GM18526 (cell line): ENCODE data around the gene RAB13.

Experiments
- POLR2A ChIP-seq: IDR thresholded peaks from 3 replicates; pipeline ENCODE4 v1.6.1; 2011; ENCODE audit not compliant: insufficient read length; ENCODE audit errors: extremely low read depth

The RAB13 gene

GRCh38 chr1:153962088-153963029 is 23.8 kb downstream of the RAB13 start:
- no peak for TF ChIP-seq POLR2A

GRCh38 chr1:153961421-153961820 is 24.7 kb downstream of the RAB13 start:
- TF ChIP-seq POLR2A = no peak

DNA sequence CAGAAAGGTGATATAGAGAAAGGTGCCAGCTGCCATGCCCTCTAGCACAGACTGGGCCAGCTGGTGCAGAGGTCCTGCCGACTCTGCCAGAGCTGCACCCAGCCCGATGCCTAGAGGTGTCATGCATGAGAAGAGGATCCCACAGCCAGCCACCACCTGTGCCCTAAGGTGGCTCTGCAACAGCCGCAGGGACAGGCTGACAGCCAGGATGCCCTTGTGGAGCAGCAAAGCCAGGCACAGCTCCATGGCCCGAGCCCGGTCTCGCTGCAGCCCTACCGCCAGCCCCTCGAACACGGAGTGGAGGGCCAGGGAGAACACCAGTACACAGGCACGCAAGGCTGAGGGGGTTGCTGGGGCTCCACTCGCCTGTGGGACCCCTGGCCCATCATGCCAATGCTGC is 25.9 kb downstream of the RAB13 start:
- TF ChIP-seq POLR2A = no peak

- no peak for TF ChIP-seq POLR2A
Observed at GRCh38 chr1:153959454-153959853, 26.7 kb downstream of the RAB13 start.

- no peak for TF ChIP-seq POLR2A
Observed at GRCh38 chr1:153958961-153959260, 27.2 kb downstream of the RAB13 start.

GRCh38 chr1:153958111-153958960 is 27.8 kb downstream of the RAB13 start, which contains the start of gene CRTC2:
CRTC2 (minus strand) TSS chr1:153958612; CDS start chr1:153958497, 115 bp downstream.
- peak; percentile 65 for TF ChIP-seq POLR2A

- peak; percentile 45 for TF ChIP-seq POLR2A
Observed at GRCh38 chr1:153957744-153958110, 28.4 kb downstream of the RAB13 start.

DNA sequence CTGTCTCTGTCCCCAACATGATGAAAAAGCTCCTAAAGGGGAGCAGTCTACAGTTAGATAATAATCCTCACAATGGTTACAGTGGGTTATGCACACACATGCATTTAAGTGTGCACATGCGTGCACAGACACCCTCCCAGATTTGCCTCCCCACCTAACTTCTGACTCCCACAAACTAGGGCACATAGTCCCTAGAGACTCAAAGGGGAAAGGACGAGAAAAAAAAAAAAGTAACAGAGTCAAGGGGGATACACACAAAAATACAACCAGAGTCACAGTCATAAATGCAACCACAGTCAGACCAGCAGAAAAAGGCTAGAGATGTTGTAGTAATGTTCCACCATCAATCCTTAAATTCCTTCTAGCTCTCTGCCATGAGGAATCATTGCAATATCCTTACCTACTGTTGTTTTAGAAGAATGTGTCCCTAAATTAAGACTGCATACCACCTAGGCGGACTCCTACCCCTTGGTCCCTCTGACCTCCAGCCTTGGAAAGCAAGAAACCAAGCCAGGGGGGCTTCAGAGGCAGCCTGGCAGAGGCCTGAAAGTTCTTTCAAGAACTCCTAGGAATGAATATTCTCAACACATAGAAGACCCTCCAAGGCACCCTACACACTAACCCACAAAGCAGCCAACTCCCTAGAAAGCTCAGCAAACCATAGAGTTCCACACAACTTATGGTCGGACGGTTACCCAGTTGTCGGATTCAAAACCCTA is 29.0 kb downstream of the RAB13 start:
- TF ChIP-seq POLR2A = no peak

- TF ChIP-seq POLR2A = no peak
Observed at GRCh38 chr1:153954826-153955225, 31.3 kb downstream of the RAB13 start.

DNA sequence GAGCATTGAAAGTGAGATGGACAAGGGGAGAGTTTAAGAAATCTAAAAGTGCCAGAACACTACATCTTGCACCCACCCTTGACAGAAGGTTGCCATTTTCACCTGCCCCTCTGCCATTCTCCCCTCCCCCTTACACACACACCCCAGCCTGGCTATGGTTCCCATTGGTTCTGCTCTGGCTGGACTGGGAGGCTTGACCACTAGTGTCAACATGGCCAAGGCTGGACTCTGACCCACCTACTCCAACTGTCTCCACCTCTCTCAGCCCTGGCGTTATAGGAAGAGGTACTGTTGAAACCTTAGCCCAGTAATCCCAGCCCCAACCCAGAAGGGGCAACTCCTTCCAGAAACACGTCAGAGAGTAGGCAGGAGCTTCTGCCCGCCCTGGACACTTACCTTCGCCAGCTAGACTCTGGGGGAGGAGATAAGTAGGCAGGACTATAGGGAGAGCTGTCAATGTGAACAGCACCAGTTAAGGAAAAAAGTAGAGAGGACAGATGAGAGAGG is 32.2 kb downstream of the RAB13 start:
- TF ChIP-seq POLR2A = no peak

- no peak for TF ChIP-seq POLR2A
Observed at GRCh38 chr1:153951801-153952200, 34.3 kb downstream of the RAB13 start.

DNA sequence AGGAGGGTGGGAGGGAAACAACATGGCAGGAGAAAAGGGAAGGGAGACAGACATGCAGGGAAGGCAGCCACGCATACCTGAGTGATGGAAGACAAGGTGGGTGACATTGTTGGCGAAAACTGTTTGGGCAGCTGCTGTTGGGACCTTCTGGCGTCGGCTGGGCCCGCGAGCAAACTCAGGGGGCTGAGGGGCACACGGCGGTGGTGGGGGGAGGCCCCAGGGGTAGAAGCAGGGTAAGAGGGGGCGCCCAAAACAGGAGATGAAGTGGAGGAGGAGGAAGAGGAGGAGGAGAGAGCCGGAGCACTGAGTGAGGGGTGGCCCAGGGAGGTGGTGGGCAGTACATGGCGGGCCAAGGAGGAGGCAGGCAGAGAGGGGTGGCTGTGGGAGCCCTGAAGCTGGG is 35.0 kb downstream of the RAB13 start:
- no peak for TF ChIP-seq POLR2A

DNA sequence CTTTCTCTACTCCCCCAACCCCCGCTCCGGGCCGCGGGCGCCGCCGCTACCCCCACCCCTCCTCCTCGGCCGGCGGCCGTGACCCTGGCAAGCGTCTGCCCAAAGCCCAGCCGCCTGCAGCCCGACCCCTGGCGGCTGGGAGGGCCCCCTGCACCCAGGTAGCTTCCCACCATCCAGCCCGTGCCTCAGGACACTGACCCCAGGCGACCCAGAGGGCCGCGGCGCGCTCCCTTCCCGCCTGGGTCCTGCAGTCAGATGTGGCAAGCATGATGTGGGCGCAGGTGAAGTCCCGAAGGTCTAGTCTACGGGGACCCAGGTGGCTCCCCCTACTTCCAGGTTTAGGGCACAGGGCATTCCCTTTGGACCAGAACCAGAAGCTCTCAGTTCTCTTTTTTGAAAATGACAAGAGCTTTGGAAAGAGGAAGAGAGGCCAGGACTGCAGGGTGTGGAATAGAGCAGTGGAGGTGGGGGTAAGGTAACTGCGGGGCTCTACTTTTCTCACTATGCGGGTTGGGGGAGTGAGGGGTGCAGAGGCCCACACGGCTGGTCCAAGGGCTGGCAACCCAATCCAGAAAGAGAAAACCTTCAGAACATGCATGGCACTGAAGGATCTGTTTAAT is 39.4 kb downstream of the RAB13 start, which contains the start of gene DENND4B:
Gene DENND4B (minus strand): TSS at position 97 of the 620 bp plus-strand sequence. CDS start 2,344 bp downstream, outside the sequence.
- TF ChIP-seq POLR2A = peak; percentile 22

DNA sequence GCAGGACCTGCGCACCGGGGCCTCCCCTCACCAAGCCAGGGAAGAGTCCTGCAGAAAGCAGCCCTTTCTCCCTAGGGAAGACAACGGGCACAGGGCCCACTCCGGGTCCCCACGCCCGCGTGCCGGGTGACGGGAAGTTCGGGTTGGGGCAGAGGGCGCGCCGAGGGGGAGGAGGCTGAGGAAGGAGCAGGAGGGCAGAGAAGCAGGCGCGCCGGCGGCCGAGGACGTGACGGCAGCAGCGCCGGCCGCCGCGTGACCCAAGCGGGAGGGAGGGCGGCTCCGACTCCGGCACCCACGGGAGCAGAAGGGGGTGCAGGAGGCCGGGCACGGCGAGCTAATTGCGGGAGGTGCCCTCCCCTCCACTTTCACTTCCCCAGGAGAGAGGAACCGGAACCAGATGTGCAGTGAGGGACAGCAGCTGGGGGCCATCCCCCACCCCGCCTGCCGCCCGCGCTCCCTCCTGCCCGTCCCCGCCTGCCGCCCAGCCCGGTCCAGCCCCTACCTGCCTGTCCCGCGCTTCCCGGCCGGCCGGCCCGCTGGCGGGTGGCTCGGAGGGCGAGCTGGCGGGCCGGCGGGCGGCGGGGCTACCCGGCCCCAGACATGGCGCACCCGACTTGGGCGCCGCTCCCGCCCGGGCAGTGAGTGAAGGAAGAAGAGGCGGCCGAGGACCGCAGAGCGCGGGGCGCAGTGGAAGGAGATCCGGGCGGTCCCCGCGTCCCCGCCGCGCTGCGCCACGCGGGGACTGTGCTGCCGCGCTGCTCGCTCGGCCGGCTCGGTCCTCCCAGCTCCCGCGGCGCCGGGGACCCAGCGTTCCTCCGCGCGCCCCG is 40.1 kb downstream of the RAB13 start:
- TF ChIP-seq POLR2A = peak; percentile 57
